ENCODE measurements around the gene DMRTC2.

DMRTC2 gene

DNA sequence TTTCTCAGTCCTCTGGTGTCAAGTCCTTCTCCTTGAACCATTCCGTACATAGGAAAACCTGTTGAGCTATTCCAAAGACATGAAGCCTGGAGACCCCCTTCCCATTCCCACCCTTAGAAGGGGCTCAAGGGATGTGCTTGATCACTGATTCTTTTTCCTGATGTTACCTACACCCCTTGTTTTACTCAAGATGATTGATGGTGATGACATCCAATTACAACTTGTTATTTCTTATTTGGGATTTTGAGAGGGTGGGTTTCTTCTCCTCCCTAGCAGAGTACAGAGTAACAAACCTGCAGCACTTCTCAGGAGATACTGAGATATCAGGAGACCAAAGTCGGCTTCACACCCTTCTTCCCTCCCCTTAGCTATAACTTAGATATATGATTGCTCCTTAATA lies 8.5 kb downstream of the DMRTC2 start:
- H3K4me3 ChIP-seq (ENCODE audit: low read length) = no peak overlapping the region
- no peak for DNase-seq (ENCODE audit: low read depth)
- no peak for TF ChIP-seq CTCF (conservative IDR thresholded peaks at IDR 0.05; ENCODE audit: low read depth, low read length)

DNA sequence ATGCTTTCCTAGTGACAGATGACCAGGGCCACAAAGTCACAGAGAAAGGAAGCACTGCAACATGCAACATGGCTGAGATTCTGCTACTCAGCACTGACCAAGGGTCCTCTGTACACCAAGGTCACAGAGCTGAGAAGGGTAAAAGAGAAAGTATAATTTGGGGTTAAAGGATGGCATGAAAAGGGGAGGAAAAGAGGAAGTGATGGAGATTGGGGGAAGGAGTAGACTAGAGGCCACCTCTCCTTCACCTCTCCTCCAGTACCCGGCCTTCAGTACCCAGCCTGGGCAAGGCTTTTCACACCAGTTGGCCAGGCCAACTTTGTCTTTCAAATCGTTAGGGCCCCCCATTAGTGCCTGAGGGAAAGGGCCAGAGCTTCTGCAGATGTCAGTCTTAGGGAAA lies 8.9 kb downstream of the DMRTC2 start:
- DNase-seq (ENCODE audit: low read depth) = no peak
- no peak for TF ChIP-seq CTCF (conservative IDR thresholded peaks at IDR 0.05; ENCODE audit: low read depth, low read length)
- no peak overlapping the region for H3K4me3 ChIP-seq (ENCODE audit: low read length)

DNA sequence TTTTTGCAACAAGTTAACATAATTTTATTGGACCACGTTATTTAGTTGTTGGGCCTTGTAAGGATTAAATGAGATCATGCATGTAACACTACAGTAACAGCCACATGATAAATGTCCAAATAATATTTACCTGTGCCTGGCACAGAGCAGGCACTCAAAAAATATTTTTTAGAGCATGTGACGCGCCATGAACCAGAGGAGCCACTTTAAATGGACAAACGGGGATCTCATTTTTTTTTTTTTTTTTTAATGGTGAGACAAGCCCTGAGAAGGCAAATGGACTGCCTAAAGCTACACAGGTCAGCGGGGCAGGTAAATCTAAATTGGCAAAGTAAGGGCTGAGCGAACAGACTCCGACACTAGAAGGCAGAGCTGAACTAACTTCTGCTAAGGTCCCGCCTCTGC lies 14.4 kb downstream of the DMRTC2 start:
- peak overlapping the region; percentile 96 for H3K4me3 ChIP-seq (ENCODE audit: low read length)
- TF ChIP-seq CTCF (conservative IDR thresholded peaks at IDR 0.05; ENCODE audit: low read depth, low read length) = no peak
- no peak for DNase-seq (ENCODE audit: low read depth)

GRCh38 chr19:41859618-41860418 lies 15.0 kb downstream of the DMRTC2 start, which contains the start of gene RPS19:
Gene RPS19, plus strand, starts transcription at chr19:41860255. Its CDS starts 520 bp downstream, at chr19:41860775.
- peak; percentile 91 for DNase-seq (ENCODE audit: low read depth)
- TF ChIP-seq CTCF (conservative IDR thresholded peaks at IDR 0.05; ENCODE audit: low read depth, low read length) = peak; percentile 52
- peak within 1 kb of the TSS; percentile 96 for H3K4me3 ChIP-seq (ENCODE audit: low read length)

- TF ChIP-seq CTCF (conservative IDR thresholded peaks at IDR 0.05; ENCODE audit: low read depth, low read length) = no peak
- DNase-seq (ENCODE audit: low read depth) = no peak
- peak overlapping the region; percentile 96 for H3K4me3 ChIP-seq (ENCODE audit: low read length)
These were observed 15.7 kb downstream of the DMRTC2 start for GRCh38 chr19:41860419-41861115.

DNA sequence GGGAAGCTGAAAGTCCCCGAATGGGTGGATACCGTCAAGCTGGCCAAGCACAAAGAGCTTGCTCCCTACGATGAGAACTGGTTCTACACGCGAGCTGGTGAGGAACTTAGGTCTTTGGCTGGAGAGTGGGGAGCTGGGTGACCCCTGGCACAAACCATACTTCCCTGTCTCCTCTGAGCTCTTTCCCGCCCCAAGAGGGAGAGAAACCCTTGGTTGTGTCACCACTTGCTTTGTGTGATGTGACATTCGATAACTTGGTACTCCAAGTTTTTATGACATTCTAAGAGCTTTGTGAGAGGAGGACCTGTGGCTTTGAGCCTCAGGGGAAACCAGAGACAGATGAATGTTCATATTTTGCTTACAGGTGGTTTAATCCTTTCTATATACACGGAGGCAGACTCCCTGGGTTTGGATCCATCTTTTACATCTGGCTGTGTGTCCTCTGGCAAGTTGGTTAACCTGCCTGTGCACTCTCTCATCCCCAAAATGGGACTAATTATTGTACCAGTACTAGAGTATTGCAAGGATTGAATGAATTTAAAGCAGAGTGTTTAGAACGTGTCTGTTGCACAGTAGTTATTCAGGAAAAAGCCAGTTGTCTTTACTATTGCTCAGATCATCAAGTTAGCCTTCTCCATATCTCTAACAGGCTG lies 16.4 kb downstream of the DMRTC2 start:
- peak overlapping the region; percentile 96 for H3K4me3 ChIP-seq (ENCODE audit: low read length)
- no peak for DNase-seq (ENCODE audit: low read depth)
- TF ChIP-seq CTCF (conservative IDR thresholded peaks at IDR 0.05; ENCODE audit: low read depth, low read length) = no peak
